Measurements from ENCODE around the gene RASSF8.

DNA sequence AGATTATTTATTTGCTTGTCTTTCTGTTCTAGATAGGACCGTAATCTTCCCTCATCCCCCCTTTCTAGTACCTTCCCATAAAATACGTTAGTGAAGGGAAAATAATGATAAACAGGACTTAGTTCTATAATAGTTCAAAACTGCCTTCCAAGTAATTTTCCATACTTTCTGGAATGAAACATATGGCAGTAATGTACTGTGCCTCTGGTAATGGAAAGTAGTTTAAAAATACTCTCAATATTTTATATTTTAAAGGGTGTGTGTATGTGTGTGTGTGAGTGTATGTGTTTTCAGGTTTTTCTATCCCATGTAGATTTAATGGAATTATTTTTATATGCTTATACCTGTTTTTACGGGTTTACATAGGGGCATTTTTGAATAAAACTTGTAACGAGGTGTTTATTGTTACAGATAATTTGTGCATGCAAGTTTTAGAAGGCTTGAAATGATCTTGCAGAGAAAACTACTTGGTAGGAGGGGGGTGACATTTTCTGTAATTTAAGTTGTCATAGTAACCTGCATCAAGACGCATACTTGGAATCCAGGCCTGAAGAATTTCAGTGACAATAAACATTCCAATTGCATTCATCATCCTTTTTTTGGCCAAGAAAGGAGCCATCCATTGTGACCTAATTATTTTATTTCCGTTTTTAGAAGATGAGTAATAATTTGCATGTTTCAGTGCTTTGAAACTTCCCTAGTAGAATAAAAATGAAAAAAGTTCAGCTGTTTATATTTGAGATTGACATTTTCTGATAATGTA lies 38.9 kb downstream of the RASSF8 start:
- TF ChIP-seq EZH2phosphoT487 (conservative IDR thresholded peaks at IDR 0.05; ENCODE audit: low read length): no peak
- TF ChIP-seq, protein P1, sequence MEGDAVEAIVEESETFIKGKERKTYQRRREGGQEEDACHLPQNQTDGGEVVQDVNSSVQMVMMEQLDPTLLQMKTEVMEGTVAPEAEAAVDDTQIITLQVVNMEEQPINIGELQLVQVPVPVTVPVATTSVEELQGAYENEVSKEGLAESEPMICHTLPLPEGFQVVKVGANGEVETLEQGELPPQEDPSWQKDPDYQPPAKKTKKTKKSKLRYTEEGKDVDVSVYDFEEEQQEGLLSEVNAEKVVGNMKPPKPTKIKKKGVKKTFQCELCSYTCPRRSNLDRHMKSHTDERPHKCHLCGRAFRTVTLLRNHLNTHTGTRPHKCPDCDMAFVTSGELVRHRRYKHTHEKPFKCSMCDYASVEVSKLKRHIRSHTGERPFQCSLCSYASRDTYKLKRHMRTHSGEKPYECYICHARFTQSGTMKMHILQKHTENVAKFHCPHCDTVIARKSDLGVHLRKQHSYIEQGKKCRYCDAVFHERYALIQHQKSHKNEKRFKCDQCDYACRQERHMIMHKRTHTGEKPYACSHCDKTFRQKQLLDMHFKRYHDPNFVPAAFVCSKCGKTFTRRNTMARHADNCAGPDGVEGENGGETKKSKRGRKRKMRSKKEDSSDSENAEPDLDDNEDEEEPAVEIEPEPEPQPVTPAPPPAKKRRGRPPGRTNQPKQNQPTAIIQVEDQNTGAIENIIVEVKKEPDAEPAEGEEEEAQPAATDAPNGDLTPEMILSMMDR (IDR thresholded peaks at IDR 0.05; ENCODE audit: insufficient read depth, low read length, poor library complexity, severe bottlenecking): no peak

All from SU-DHL-6 (cell line).